Renal cortical epithelial cell (primary cell): ENCODE data around the gene MATN4. TPM values are rescaled to one million over a fixed set of nuclear protein-coding genes. Genes with fewer than 3 reads are reported as not detected.

ENCODE experiments used
- DNase-seq: peaks from one replicate; pipeline ENCODE4 v3.0.0-alpha.2; 2011; ENCODE audit warnings: low read depth
- total RNA-seq: library from RNA; depleted of rRNA; stranded (reverse); fragments of >200 nt; gene quantifications from 2 replicates; pipeline ENCODE4 v1.2.3, GENCODE V29; 2014

Gene MATN4
- total RNA-seq, 1 donor from 2014 or later = not detected

- DNase-seq = no peak
These were observed 59.5 kb downstream of the MATN4 start for GRCh38 chr20:45248609-45249008.

GRCh38 chr20:45247865-45248264 lies 60.2 kb downstream of the MATN4 start:
- DNase-seq = no peak

GRCh38 chr20:45246109-45246508 lies 62.0 kb downstream of the MATN4 start:
- no peak for DNase-seq

Other genes with a start within 250 kb of the MATN4 start
- gene KCNS1, start 207.2 kb downstream of the MATN4 start, total RNA-seq = 12.3 and 22.6 TPM in 2 replicates
- gene WFDC5, start 193.1 kb downstream of the MATN4 start, total RNA-seq = not detected in 2 replicates
- gene WFDC12, start 183.8 kb downstream of the MATN4 start, total RNA-seq = not detected in 2 replicates
- gene PI3, start 133.4 kb downstream of the MATN4 start, total RNA-seq = 0.55 TPM in 1 of 2 replicates, not detected in the other
- not detected in 2 replicates for gene SEMG1, start 101.3 kb downstream of the MATN4 start, total RNA-seq
- gene SEMG2, start 86.9 kb downstream of the MATN4 start, total RNA-seq = not detected in 2 replicates
- 58.2 and 256 TPM in 2 replicates for gene SLPI, start 53.7 kb downstream of the MATN4 start, total RNA-seq
- gene RBPJL, start 1.5 kb downstream of the MATN4 start, total RNA-seq = not detected in 2 replicates
- gene SDC4, start 40.1 kb upstream of the MATN4 start, total RNA-seq = 500 and 534 TPM in 2 replicates
- 23.6 and 41.0 TPM in 2 replicates for gene SYS1, start 54.9 kb upstream of the MATN4 start, total RNA-seq
- not detected in 2 replicates for gene TP53TG5, start 70.0 kb upstream of the MATN4 start, total RNA-seq
- 7.1 and 18.4 TPM in 2 replicates for gene DBNDD2, start 100.0 kb upstream of the MATN4 start, total RNA-seq
- 16.3 and 32.9 TPM in 2 replicates for gene PIGT, start 107.8 kb upstream of the MATN4 start, total RNA-seq
- 1.6 and 25.0 TPM in 2 replicates for gene WFDC2, start 161.5 kb upstream of the MATN4 start, total RNA-seq
- gene SPINT3, start 207.3 kb upstream of the MATN4 start, total RNA-seq = not detected in 2 replicates
- gene WFDC6, start 231.2 kb upstream of the MATN4 start, total RNA-seq = not detected in 2 replicates
- not detected in 2 replicates for gene EPPIN, start 239.1 kb upstream of the MATN4 start, total RNA-seq